Upper lobe of right lung (tissue), 1 donor: ENCODE measurements around the gene MAML3. TPM values are rescaled to one million over a fixed set of nuclear protein-coding genes. Genes with fewer than 3 reads are reported as not detected.
"Not testable (repeated sequence)": the region's sequence is repeated elsewhere in the genome, so short reads cannot be mapped to it uniquely, and the experiment has no call there.

Experiments
- ATAC-seq: fragments of 200-7000 bp; cut with Tn5 transposase; one replicate; pipeline ENCODE4 v1.9.1; 2020; ENCODE audit warnings: mild to moderate bottlenecking, moderate library complexity
- DNase-seq: peaks from one replicate; pipeline ENCODE4 v3.0.0-alpha.2; 2020
- H3K27ac ChIP-seq: fragments of 200-600 bp; one replicate; pipeline ENCODE4 v1.8.0; 2022
- H3K27me3 ChIP-seq: fragments of 200-600 bp; one replicate; pipeline ENCODE4 v1.8.0; 2022; ENCODE audit warnings: mild to moderate bottlenecking
- H3K36me3 ChIP-seq: fragments of 200-600 bp; one replicate; pipeline ENCODE4 v1.8.0; 2022
- H3K4me1 ChIP-seq: fragments of 200-600 bp; one replicate; pipeline ENCODE4 v1.8.0; 2022
- H3K4me3 ChIP-seq: fragments of 200-600 bp; one replicate; pipeline ENCODE4 v1.8.0; 2022; ENCODE audit warnings: mild to moderate bottlenecking
- H3K9me3 ChIP-seq: fragments of 200-600 bp; one replicate; pipeline ENCODE4 v1.8.0; 2022
- intact Hi-C: fragments of 100-400 bp; cut with DNase I; formaldehyde crosslinking; loops from one replicate; pipeline ENCODE4 v1.11.0; 2022
- total RNA-seq: library from RNA; stranded (reverse); fragmentation: NEBNext Ultra II Directional; extraction: Animal tissue kit (Norgen Biotek cat#: 25700); gene quantifications from one replicate; pipeline ENCODE4 v1.2.1, GENCODE V29; 2021
- TF ChIP-seq, protein P1 (sequence below): fragments of 200-600 bp; IDR thresholded peaks from one replicate; pipeline ENCODE4 v1.8.0; 2022; ENCODE audit warnings: antibody characterized with exemption
- donor health status: DM: no; HTN: yes; CAD: no; lungs with severe emphysema.

Gene MAML3
- total RNA-seq, 1 donor from 2014 or later, result 13.1 TPM

DNA sequence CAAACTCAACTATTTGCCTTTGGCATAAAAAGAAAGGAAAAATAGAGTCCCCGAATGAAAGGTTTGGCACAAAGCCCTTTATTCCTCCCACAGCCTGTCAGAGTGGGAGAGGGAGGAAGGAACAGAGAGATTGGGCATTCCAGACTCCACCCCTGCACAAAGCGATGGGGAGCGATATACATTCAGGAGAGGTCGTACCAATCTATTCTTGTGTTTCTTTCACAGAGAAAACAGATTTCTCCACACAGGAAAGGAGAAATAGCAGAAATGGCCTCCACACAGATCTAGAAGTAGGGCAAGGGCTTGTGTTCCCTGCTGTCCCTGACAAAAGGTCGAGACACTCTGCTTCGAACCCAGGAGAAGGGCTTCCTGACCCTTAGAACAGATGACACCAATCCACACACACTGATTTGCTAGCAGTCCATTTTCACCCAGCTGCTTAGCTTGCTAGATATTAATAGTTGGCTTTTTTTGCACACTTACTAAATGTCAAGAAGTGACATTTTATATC is 197.4 kb downstream of the MAML3 start:
- Histone ChIP-seq H3K4me1 (peaks cover 5% of the 10 kb centered on the region), H3K27me3 (no peaks in the 10 kb centered on the region), H3K9me3 (no peaks in the 10 kb centered on the region), H3K36me3 (no peaks in the 10 kb centered on the region), H3K4me3 (no peak overlapping the region), H3K27ac (peak overlapping the region; percentile 43)
- ATAC-seq (peak; percentile 51), DNase-seq (no peak)
- intact Hi-C loops, result no loop called here
- TF ChIP-seq, protein P1, sequence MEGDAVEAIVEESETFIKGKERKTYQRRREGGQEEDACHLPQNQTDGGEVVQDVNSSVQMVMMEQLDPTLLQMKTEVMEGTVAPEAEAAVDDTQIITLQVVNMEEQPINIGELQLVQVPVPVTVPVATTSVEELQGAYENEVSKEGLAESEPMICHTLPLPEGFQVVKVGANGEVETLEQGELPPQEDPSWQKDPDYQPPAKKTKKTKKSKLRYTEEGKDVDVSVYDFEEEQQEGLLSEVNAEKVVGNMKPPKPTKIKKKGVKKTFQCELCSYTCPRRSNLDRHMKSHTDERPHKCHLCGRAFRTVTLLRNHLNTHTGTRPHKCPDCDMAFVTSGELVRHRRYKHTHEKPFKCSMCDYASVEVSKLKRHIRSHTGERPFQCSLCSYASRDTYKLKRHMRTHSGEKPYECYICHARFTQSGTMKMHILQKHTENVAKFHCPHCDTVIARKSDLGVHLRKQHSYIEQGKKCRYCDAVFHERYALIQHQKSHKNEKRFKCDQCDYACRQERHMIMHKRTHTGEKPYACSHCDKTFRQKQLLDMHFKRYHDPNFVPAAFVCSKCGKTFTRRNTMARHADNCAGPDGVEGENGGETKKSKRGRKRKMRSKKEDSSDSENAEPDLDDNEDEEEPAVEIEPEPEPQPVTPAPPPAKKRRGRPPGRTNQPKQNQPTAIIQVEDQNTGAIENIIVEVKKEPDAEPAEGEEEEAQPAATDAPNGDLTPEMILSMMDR, result no peak

DNA sequence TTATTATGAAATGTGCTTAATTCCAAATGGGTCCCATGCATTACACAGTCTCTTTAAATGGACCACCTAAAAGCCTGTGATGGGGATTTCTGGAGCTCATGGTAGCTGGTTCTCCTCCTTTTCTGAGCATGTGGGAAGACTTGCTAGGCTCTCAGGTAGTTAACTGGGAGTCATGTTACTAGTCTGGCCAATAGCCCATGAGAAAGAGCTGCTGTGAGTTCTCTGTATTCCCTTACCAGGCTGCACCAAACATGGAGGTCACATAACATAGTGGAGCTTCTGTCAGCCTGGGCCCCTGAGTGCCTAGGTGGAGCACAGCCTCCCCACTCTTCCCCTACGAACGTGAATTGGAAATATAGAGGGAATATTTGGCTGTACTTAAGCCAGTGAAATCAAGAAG is 198.4 kb downstream of the MAML3 start:
- Histone ChIP-seq H3K4me3 (no peak overlapping the region), H3K9me3 (no peaks in the 10 kb centered on the region), H3K36me3 (no peaks in the 10 kb centered on the region), H3K27me3 (no peaks in the 10 kb centered on the region), H3K27ac (no peak overlapping the region), H3K4me1 (peaks cover 6% of the 10 kb centered on the region)
- ATAC-seq, result no peak
- TF ChIP-seq, protein P1, result no peak
- no peak for DNase-seq
- intact Hi-C loops, result no loop called here

DNA sequence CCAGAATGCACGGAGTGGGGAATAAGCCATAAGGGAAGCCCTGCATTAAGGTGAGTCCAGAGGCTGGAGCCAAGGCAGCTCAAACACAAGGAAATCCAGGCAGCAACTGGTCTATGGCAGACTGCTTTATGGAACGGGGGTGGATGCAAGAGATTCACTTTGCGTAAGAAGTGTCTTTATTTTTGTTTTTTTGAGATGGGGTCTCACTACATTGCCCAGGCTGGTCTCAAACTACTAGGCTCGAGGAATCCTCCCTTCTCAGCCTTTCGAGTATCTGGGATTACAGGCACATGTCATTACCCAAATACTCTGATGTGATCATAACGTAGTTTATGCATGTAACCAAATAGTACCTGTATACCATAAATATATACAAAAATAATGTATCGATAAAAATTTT is 199.5 kb downstream of the MAML3 start:
- H3K4me3 ChIP-seq, result no peak overlapping the region
- H3K27me3 ChIP-seq, result no peaks in the 10 kb centered on the region
- peaks cover 6% of the 10 kb centered on the region for H3K4me1 ChIP-seq
- no peak overlapping the region for H3K27ac ChIP-seq
- intact Hi-C loops, result no loop called here
- H3K36me3 ChIP-seq, result no peaks in the 10 kb centered on the region
- H3K9me3 ChIP-seq, result no peaks in the 10 kb centered on the region
- TF ChIP-seq, protein P1, result no peak
- DNase-seq (no peak), ATAC-seq (no peak)

DNA sequence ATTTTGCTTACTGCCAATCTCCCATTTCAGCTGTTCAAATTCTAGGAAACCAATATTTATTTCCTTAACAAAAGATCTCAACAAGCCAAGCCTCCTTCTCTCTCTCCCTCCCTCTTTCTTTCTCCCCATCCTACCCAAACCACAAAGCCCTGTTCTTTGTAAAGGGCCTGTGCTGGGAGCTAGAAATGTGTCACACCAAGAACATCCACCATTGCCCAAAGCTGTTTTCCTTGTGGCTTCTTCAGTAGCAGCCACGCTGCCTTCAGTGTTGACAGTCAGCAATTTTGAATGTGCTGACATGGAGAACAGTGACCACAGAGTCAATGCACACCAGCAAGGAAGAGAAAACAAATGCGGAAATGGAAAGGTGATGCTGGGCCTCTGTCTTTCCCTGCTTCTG is 203.0 kb downstream of the MAML3 start:
- ATAC-seq (peak; percentile 22), DNase-seq (no peak)
- no peaks in the 10 kb centered on the region for H3K27me3 ChIP-seq
- H3K36me3 ChIP-seq, result no peaks in the 10 kb centered on the region
- intact Hi-C loops, result no loop called here
- no peak overlapping the region for H3K27ac ChIP-seq
- H3K4me3 ChIP-seq, result no peak overlapping the region
- TF ChIP-seq, protein P1, result no peak
- H3K9me3 ChIP-seq, result no peaks in the 10 kb centered on the region
- H3K4me1 ChIP-seq, result peaks cover 31% of the 10 kb centered on the region

DNA sequence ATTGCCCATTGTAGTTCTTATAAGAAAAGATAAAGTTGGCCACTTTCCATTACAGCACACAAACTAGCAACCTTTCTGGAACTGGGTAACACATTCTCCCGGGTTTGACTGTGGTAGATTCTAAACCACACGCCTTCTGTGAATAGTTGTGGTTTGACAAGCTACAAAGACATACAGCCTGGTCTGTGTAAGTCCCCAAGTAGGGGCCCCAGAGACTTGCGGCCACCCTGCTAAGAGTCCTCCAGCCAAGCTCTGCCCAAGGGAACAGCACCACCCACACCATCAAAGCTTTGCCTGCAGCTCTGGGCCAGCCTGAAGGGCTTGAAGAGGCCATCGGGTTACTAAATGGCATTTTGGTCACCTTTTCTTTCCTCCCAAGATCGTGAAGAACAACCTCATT is 203.4 kb downstream of the MAML3 start:
- H3K27ac ChIP-seq, result no peak overlapping the region
- no peak overlapping the region for H3K4me3 ChIP-seq
- H3K27me3 ChIP-seq, result no peaks in the 10 kb centered on the region
- no peak for DNase-seq
- H3K36me3 ChIP-seq, result no peaks in the 10 kb centered on the region
- TF ChIP-seq, protein P1, result no peak
- no peaks in the 10 kb centered on the region for H3K9me3 ChIP-seq
- peaks cover 32% of the 10 kb centered on the region for H3K4me1 ChIP-seq
- peak; percentile 59 for ATAC-seq
- intact Hi-C loops, result no loop called here

DNA sequence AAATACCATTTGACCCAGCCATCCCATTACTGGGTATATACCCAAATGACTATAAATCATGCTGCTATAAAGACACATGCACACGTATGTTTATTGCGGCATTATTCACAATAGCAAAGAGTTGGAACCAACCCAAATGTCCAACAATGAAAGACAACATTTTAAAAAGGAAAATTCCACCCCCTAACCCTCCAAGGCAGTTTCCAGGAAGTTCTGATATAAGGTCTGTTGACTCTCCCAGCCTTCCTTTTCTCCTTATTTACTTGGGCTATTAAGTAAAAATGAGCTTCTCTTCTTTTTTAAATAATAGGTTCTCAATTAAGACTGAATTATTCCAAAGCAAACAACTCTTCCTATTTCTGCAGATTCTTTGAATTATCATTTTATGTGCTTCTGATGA is 209.1 kb downstream of the MAML3 start:
- H3K27ac ChIP-seq, H3K27me3 ChIP-seq, ATAC-seq, intact Hi-C loops, H3K36me3 ChIP-seq, H3K9me3 ChIP-seq, H3K4me3 ChIP-seq, DNase-seq: not testable (repeated sequence)
- peaks cover 26% of the 10 kb centered on the region for H3K4me1 ChIP-seq
